ENCODE measurements around the gene MDM2. TPM values are rescaled to one million over a fixed set of nuclear protein-coding genes. Genes with fewer than 3 reads are reported as not detected.

MDM2 gene
- total and polyA plus RNA-seq, 2 of the 8 experiments (the other 6 are each of a cell fraction or from before 2014, with no cell fraction given), result 15.1 to 115 TPM

GRCh38 chr12:68853396-68854077, 45.6 kb downstream of the MDM2 start:
- no peaks in the 10 kb centered on the region for H3K79me1 ChIP-seq (ENCODE audit: low read depth, low read length)
- H3K4ac ChIP-seq (replicated peaks; ENCODE audit: insufficient read length, low read depth, low read length), result no peak overlapping the region
- no peak overlapping the region for H2BK15ac ChIP-seq (ENCODE audit: low read length)
- no peaks in the 10 kb centered on the region; the same call in 1 of the 2 replicates for H3K23me2 ChIP-seq (ENCODE audit: low read depth, low read length)
- no peak overlapping the region for H4K8ac ChIP-seq (ENCODE audit: extremely low read depth, insufficient read depth, low read length)
- H3K9ac ChIP-seq (replicated peaks in 1 of 4; ENCODE audit: extremely low read depth in 1 of 4, low read depth in 3 of 4, low read length in 3 of 4), result no peak overlapping the region
- H3K4me2 ChIP-seq (ENCODE audit: insufficient read depth in 1 of 2, low read depth in 2 of 2, low read length in 2 of 2), result no peak overlapping the region
- no peak overlapping the region for H3K4me3 ChIP-seq (ENCODE audit: extremely low read depth in 1 of 4, insufficient read depth in 2 of 4, low read depth in 3 of 4, low read length in 4 of 4)
- H3K18ac ChIP-seq (ENCODE audit: extremely low read depth, low read length), result no peak overlapping the region
- H4K20me1 ChIP-seq (replicated peaks in 1 of 2; ENCODE audit: control insufficient read depth in 1 of 2, insufficient read depth in 2 of 2, low read length in 2 of 2), result no peaks in the 10 kb centered on the region
- H2BK120ac ChIP-seq (replicated peaks; ENCODE audit: low read depth, low read length), result no peak overlapping the region
- H3K27me3 ChIP-seq (replicated peaks in 1 of 4; ENCODE audit: control insufficient read depth in 3 of 4, extremely low read depth in 1 of 4, insufficient read depth in 3 of 4, low read length in 3 of 4), result no peaks in the 10 kb centered on the region
- H2BK5ac ChIP-seq (ENCODE audit: low read depth, low read length), result no peak overlapping the region
- no peak overlapping the region for H2BK20ac ChIP-seq (ENCODE audit: low read length)
- H4K5ac ChIP-seq (ENCODE audit: insufficient read length, low read depth, low read length), result no peak overlapping the region
- H3K23ac ChIP-seq (ENCODE audit: insufficient read length), result no peak overlapping the region
- TF ChIP-seq EZH2 (IDR thresholded peaks at IDR 0.05; ENCODE audit: low read depth, low read length, severe bottlenecking), result no peak
- no peak for TF ChIP-seq BCL11A (IDR thresholded peaks at IDR 0.05; ENCODE audit: low read depth in 2 of 2, low read length in 2 of 2)
- no peak for TF ChIP-seq POU5F1 (IDR thresholded peaks at IDR 0.05; ENCODE audit: low read depth, low read length)
- no peak for TF ChIP-seq JUND (IDR thresholded peaks at IDR 0.05; ENCODE audit: low read length)
- TF ChIP-seq TCF12 (IDR thresholded peaks at IDR 0.05; ENCODE audit: low read depth, low read length), result no peak
- TF ChIP-seq SIN3A (conservative IDR thresholded peaks at IDR 0.05 in 1 of 2, IDR thresholded peaks at IDR 0.05 in 1 of 2; ENCODE audit: low read depth in 1 of 2, low read length in 2 of 2), result no peak
- H3K36me3 ChIP-seq (ENCODE audit: control insufficient read depth in 2 of 4, insufficient read depth in 4 of 4, low read length in 3 of 4), result no peaks in the 10 kb centered on the region
- H2AK5ac ChIP-seq (ENCODE audit: low read depth, low read length), result no peak overlapping the region
- H4K91ac ChIP-seq (replicated peaks; ENCODE audit: insufficient read length, low read length), result no peak overlapping the region
- no peak overlapping the region for H2BK12ac ChIP-seq (ENCODE audit: low read depth, low read length)
- DNase-seq (ENCODE audit: low read depth in 1 of 2, low spot score in 2 of 2), result no peak
- no peak overlapping the region for H3K56ac ChIP-seq (replicated peaks; ENCODE audit: insufficient read length, low read depth, low read length)
- CTCF ChIA-PET (ENCODE audit: partially characterized antibody), result interaction anchor here (1.0 to 1.7 kb wide), 3 partner anchors 8 to 23 kb away, joined by 4 to 6 read pairs (median 5); no protein-coding TSS in a partner anchor
- no peak for FAIRE-seq
- H3K9me3 ChIP-seq (ENCODE audit: insufficient read depth in 2 of 2, low read depth in 1 of 2, low read length in 1 of 2), result no peaks in the 10 kb centered on the region
- H2AFZ ChIP-seq (ENCODE audit: low read length), result no peak overlapping the region
- POLR2A ChIA-PET (ENCODE audit: partially characterized antibody), result interaction anchor here (0.6 to 2.1 kb wide), 3 partner anchors 9 to 41 kb away, joined by 3 to 10 read pairs (median 5); no protein-coding TSS in a partner anchor
- H3K79me2 ChIP-seq (ENCODE audit: control insufficient read depth in 1 of 2, insufficient read depth in 2 of 2, low read length in 2 of 2), result no peaks in the 10 kb centered on the region
- WGBS, 2 experiments (ENCODE audit: extremely low coverage in 1 of 2, insufficient coverage in 1 of 2, insufficient read length in 1 of 2, insufficient replicate concordance in 2 of 2, low coverage in 1 of 2, low lambda C conversion rate in 2 of 2, missing lambda C conversion rate in 1 of 2), result 82 to 83% methylated on average over 1 to 3 of the region's 3 CpGs
- H3K4me1 ChIP-seq (replicated peaks in 1 of 4; ENCODE audit: control insufficient read depth in 3 of 4, insufficient read depth in 4 of 4, low read length in 3 of 4), result no peaks in the 10 kb centered on the region
- H3K27ac ChIP-seq (ENCODE audit: low read depth, low read length), result no peak overlapping the region
- H3K14ac ChIP-seq (ENCODE audit: insufficient read length), result no peak overlapping the region

Measured in H1 (cell line).